Transverse colon (tissue), 3 donors: ENCODE data around the gene ADK.

Experiments
- EP300 ChIP-seq: sonication (generic); formaldehyde crosslinking; IDR thresholded peaks from one replicate; pipeline ENCODE4 v1.6.1; 2017; ENCODE audit warnings: antibody characterized with exemption, low read depth
- TF ChIP-seq, protein P1 (sequence below), 5 experiments: fragments of 200-600 bp in 3 of 5; fragments of 450-650 bp in 2 of 5; sonication (generic) in 3 of 5; IDR thresholded peaks; 1 replicate in 2 of 5; 2 replicates in 3 of 5; pipeline ENCODE4 v1.5.1; 2016 to 2017; ENCODE audit warnings: antibody characterized with exemption in 5 of 5, inconsistent platforms in 3 of 5, mild to moderate bottlenecking in 2 of 5, moderate library complexity in 1 of 5

- TF ChIP-seq, protein P1, sequence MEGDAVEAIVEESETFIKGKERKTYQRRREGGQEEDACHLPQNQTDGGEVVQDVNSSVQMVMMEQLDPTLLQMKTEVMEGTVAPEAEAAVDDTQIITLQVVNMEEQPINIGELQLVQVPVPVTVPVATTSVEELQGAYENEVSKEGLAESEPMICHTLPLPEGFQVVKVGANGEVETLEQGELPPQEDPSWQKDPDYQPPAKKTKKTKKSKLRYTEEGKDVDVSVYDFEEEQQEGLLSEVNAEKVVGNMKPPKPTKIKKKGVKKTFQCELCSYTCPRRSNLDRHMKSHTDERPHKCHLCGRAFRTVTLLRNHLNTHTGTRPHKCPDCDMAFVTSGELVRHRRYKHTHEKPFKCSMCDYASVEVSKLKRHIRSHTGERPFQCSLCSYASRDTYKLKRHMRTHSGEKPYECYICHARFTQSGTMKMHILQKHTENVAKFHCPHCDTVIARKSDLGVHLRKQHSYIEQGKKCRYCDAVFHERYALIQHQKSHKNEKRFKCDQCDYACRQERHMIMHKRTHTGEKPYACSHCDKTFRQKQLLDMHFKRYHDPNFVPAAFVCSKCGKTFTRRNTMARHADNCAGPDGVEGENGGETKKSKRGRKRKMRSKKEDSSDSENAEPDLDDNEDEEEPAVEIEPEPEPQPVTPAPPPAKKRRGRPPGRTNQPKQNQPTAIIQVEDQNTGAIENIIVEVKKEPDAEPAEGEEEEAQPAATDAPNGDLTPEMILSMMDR (IDR thresholded peaks at IDR 0.05): no peak
- TF ChIP-seq EP300: no peak
Measured at GRCh38 chr10:74491014-74491413, 340.0 kb downstream of the ADK start.
